HepG2 (cell line): ENCODE results near the gene ZNF865. TPM values are rescaled to one million over a fixed set of nuclear protein-coding genes. Genes with fewer than 3 reads are reported as not detected.

Experiments used
- ARID4A ChIP-seq: sonication (generic); formaldehyde crosslinking; IDR thresholded peaks from 2 replicates; pipeline ENCODE4 v1.5.0; 2020; ENCODE audit warnings: mild to moderate bottlenecking, missing genetic modification reagents, borderline replicate concordance
- ETV6 ChIP-seq: sonication (generic); formaldehyde crosslinking; conservative IDR thresholded peaks from 2 replicates; pipeline ENCODE4 v1.4.0; 2020; ENCODE audit warnings: missing genetic modification reagents
- FOXM1 ChIP-seq: sonication (generic); formaldehyde crosslinking; IDR thresholded peaks from 2 replicates; pipeline ENCODE4 v1.5.0; 2020; ENCODE audit warnings: missing genetic modification reagents
- GABPB1 ChIP-seq: IDR thresholded peaks from 2 replicates; pipeline ENCODE4 v1.6.1; 2016; ENCODE audit warnings: mild to moderate bottlenecking, missing genetic modification reagents, moderate library complexity, missing compliant biosample characterization
- HCFC1 ChIP-seq: fragments of 150-350 bp; IDR thresholded peaks from 2 replicates; pipeline ENCODE4 v1.6.1; 2014; ENCODE audit warnings: low read depth, low read length
- HOXA3 ChIP-seq: sonication (generic); formaldehyde crosslinking; IDR thresholded peaks from 2 replicates; pipeline ENCODE4 v1.5.0; 2020; ENCODE audit warnings: missing genetic modification reagents
- KDM5B ChIP-seq: sonication (generic); formaldehyde crosslinking; IDR thresholded peaks from 2 replicates; pipeline ENCODE4 v1.4.0; 2020; ENCODE audit warnings: missing genetic modification reagents, mild to moderate bottlenecking, borderline replicate concordance
- SOX5 ChIP-seq: IDR thresholded peaks from 2 replicates; pipeline ENCODE4 v1.6.1; 2016; ENCODE audit warnings: borderline replicate concordance
- ZFP90 ChIP-seq: sonication (generic); formaldehyde crosslinking; IDR thresholded peaks from 2 replicates; pipeline ENCODE4 v1.8.0; 2022; ENCODE audit warnings: missing genetic modification reagents, mild to moderate bottlenecking, inconsistent platforms, borderline replicate concordance
- ZNF407 ChIP-seq: sonication (generic); formaldehyde crosslinking; IDR thresholded peaks from one replicate; pipeline ENCODE4 v1.5.1; 2020; ENCODE audit warnings: mild to moderate bottlenecking, missing genetic modification reagents; ENCODE audit errors: not compliant biosample characterization
- polyA plus RNA-seq, 8 experiments: library from polyadenylated mRNA; depleted of rRNA in 3 of 8; stranded (reverse) in 7 of 8; unstranded in 1 of 8; fragments of >200 nt; fragmentation: Illumina TruSeq in 4 of 8; extraction: Trizol in 4 of 8; gene quantifications; 2 replicates each; pipeline versions ENCODE4 v1.2.1 to v1.2.3, GENCODE V29; 2011 to 2016; ENCODE audit warnings: low read depth in 4 of 8, missing spikeins in 1 of 8, mixed read lengths in 1 of 8; ENCODE audit not compliant: insufficient read depth in 1 of 8
- total RNA-seq, 5 experiments: library from RNA; depleted of rRNA; stranded (reverse); fragments of >200 nt; fragmentation: Illumina TruSeq; extraction: Trizol; gene quantifications; 2 replicates each; pipeline ENCODE4 v1.2.3, GENCODE V29; 2016; ENCODE audit warnings: low read depth in 1 of 5
- TF ChIP-seq, protein P1 (sequence below): IDR thresholded peaks from 2 replicates; pipeline ENCODE4 v1.6.1; 2016; ENCODE audit warnings: missing genetic modification reagents, missing compliant biosample characterization
- TF ChIP-seq, protein P2 (sequence below): sonication (generic); formaldehyde crosslinking; conservative IDR thresholded peaks from 2 replicates; pipeline ENCODE4 v1.8.0; 2022; ENCODE audit warnings: mild to moderate bottlenecking, moderate library complexity, missing genetic modification reagents
- TF ChIP-seq, protein P3 (sequence below): sonication (generic); formaldehyde crosslinking; IDR thresholded peaks from 2 replicates; pipeline ENCODE4 v1.5.0; 2020; ENCODE audit warnings: missing genetic modification reagents

The ZNF865 gene
- total and polyA plus RNA-seq, 2 of the 13 experiments (the other 11 are each of a cell fraction or from before 2014, with no cell fraction given): 0.93 to 1.0 TPM

DNA sequence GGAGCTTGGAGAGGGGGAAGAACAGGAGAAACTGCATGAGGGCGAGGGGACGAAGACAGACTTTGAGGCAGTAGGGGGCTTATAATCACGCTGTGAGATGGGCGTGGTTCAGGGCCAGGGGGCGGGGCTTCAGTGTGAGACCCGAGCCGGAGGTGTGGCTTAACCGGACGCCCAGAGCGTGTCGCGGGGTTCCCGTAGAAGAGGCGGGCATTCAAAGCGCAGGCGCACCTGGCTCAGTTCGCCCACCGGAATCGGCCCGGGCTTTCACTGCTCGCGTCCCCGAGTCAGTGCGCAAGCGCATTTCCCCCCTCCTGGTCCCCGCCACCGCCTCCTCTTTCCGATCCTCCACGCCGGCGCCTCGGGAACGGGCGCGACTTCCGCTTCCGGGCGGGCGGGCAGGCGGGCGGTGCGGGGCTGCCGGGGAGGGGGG is 225 bp upstream of the ZNF865 start (continued):
- peak; percentile 37; the same call in 1 of the 2 replicates for TF ChIP-seq ARID4A (CRISPR knock-in tag)
- TF ChIP-seq GABPB1: peak; percentile 93
- TF ChIP-seq SOX5 (CRISPR knock-in tag): 0 out of 2 replicates have a peak, but pooled peaks have one; percentile 7
- TF ChIP-seq, protein P1, sequence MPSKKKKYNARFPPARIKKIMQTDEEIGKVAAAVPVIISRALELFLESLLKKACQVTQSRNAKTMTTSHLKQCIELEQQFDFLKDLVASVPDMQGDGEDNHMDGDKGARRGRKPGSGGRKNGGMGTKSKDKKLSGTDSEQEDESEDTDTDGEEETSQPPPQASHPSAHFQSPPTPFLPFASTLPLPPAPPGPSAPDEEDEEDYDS (CRISPR knock-in tag): peak; percentile 95
- TF ChIP-seq, protein P2, sequence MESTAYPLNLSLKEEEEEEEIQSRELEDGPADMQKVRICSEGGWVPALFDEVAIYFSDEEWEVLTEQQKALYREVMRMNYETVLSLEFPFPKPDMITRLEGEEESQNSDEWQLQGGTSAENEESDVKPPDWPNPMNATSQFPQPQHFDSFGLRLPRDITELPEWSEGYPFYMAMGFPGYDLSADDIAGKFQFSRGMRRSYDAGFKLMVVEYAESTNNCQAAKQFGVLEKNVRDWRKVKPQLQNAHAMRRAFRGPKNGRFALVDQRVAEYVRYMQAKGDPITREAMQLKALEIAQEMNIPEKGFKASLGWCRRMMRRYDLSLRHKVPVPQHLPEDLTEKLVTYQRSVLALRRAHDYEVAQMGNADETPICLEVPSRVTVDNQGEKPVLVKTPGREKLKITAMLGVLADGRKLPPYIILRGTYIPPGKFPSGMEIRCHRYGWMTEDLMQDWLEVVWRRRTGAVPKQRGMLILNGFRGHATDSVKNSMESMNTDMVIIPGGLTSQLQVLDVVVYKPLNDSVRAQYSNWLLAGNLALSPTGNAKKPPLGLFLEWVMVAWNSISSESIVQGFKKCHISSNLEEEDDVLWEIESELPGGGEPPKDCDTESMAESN: 0 out of 2 replicates have a peak, but pooled peaks have one; percentile 29
- TF ChIP-seq HCFC1: peak; percentile 42; the same call in 1 of the 2 replicates
- peak; percentile 6; the same call in 1 of the 2 replicates for TF ChIP-seq KDM5B (CRISPR knock-in tag)
- TF ChIP-seq ZFP90 (CRISPR knock-in tag): no peak
- no peak for TF ChIP-seq ZNF407
- 0 out of 2 replicates have a peak, but pooled peaks have one; percentile 46 for TF ChIP-seq ETV6
- peak; percentile 47; the same call in 1 of the 2 replicates for TF ChIP-seq HOXA3 (CRISPR knock-in tag)
- TF ChIP-seq, protein P3, sequence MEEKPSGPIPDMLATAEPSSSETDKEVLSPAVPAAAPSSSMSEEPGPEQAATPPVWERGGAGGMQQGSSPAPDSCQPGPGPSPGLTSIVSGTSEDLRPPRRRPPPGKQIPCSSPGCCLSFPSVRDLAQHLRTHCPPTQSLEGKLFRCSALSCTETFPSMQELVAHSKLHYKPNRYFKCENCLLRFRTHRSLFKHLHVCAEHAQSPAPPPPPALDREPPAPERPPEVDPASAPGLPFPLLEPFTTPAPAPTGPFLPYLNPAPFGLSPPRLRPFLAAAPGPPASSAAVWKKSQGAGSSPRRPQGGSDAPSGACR (CRISPR knock-in tag): 0 out of 2 replicates have a peak, but pooled peaks have one; percentile 44
- no peak for TF ChIP-seq FOXM1 (CRISPR knock-in tag)
